Coronary artery (tissue), 2 donors: ENCODE measurements around the gene CTNNA2.

ENCODE experiments used
- DNase-seq: peaks from one replicate; pipeline ENCODE4 v3.0.0-alpha.2; 2017; ENCODE audit warnings: low spot score
- H3K27ac ChIP-seq, 2 donors: fragments of 200-600 bp; sonication (generic); one replicate each; pipeline ENCODE4 v1.5.1; 2016 to 2019
- H3K4me3 ChIP-seq: fragments of 200-600 bp; sonication (generic); 2 replicates; pipeline ENCODE4 v1.5.1; 2016; ENCODE audit warnings: mild to moderate bottlenecking, moderate library complexity
- CTCF ChIP-seq: fragments of 200-600 bp; sonication (generic); IDR thresholded peaks from one replicate; pipeline ENCODE4 v1.5.1; 2019; ENCODE audit warnings: antibody characterized with exemption

Gene CTNNA2

GRCh38 chr2:79686884-79687283 lies 174.0 kb downstream of the CTNNA2 start:
- DNase-seq: no peak
- H3K4me3 ChIP-seq: no peak overlapping the region
- no peak for TF ChIP-seq CTCF
- no peak overlapping the region for H3K27ac ChIP-seq

- Histone ChIP-seq H3K4me3 (no peak overlapping the region), H3K27ac (no peak overlapping the region)
- DNase-seq: no peak
- no peak for TF ChIP-seq CTCF
Measured at GRCh38 chr2:79695248-79695647, 182.4 kb downstream of the CTNNA2 start.

- TF ChIP-seq CTCF: no peak
- H3K4me3 ChIP-seq: no peak overlapping the region
- H3K27ac ChIP-seq: no peak overlapping the region
- no peak for DNase-seq
Measured at GRCh38 chr2:79697200-79697599, 184.3 kb downstream of the CTNNA2 start.

GRCh38 chr2:79700651-79701050 lies 187.8 kb downstream of the CTNNA2 start:
- no peak for DNase-seq
- no peak for TF ChIP-seq CTCF
- Histone ChIP-seq H3K27ac (no peak overlapping the region), H3K4me3 (no peak overlapping the region)

- Histone ChIP-seq H3K4me3 (no peak overlapping the region), H3K27ac (no peak overlapping the region)
- no peak for DNase-seq
- TF ChIP-seq CTCF: no peak
Measured at GRCh38 chr2:79702905-79703304, 190.1 kb downstream of the CTNNA2 start.

GRCh38 chr2:79711098-79711497 lies 198.2 kb downstream of the CTNNA2 start:
- TF ChIP-seq CTCF: no peak
- Histone ChIP-seq H3K27ac (no peak overlapping the region), H3K4me3 (no peak overlapping the region)
- no peak for DNase-seq

- no peak for TF ChIP-seq CTCF
Measured at GRCh38 chr2:79713131-79713785, 200.4 kb downstream of the CTNNA2 start.

More at GRCh38 chr2:79713131-79713785, 200.4 kb downstream of the CTNNA2 start:
- DNase-seq: no peak
- Histone ChIP-seq H3K4me3 (no peak overlapping the region), H3K27ac (no peak overlapping the region)
